GM21619 (cell line): ENCODE data around the gene MAP2K4.

Experiments
- ATAC-seq: cut with Tn5 transposase; IDR thresholded peaks from one replicate; pipeline ENCODE4 v1.9.1; 2021; ENCODE audit not compliant: unreplicated experiment

The MAP2K4 gene

DNA sequence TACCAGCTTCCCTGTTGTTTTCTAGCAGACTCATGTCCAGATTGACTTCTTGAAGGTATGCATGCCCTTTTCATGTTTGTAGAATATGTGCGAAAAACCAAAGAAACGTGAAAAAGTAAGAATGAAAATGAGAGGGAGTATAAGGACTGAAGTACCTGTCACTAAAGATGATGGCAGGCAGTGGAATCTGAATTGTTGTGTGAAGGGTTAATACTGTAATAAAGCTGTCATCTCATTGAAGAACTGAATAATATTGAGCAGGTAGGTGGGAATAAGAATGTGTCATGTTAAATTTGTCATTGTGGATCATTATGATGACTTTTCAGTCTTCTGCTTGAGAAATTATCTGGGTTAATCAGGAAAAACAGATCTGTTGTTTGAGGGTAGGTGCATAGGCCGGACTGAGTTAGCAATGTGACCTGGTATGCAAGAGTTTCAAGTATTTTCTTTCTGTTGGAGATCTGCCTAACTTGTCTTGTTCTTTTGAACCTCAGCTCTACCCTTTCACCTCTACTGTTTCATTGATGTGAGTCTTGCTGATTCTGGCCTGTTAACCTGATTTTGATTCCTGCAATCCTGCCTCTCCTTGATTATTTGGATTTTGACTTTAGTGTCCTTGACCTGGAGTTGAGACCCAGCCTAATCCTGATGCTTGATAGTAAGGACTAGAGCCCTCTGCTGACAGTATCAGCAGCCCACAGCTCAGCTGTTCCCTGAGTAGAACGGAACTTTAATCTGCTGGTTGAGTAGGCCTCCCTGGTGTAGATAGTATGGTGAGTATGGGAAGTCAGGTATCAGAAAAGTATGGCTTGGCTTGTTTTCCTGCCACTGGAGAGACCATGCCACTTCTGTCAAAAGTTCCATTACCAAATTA, 64.6 kb downstream of the MAP2K4 start:
- no peak for ATAC-seq

DNA sequence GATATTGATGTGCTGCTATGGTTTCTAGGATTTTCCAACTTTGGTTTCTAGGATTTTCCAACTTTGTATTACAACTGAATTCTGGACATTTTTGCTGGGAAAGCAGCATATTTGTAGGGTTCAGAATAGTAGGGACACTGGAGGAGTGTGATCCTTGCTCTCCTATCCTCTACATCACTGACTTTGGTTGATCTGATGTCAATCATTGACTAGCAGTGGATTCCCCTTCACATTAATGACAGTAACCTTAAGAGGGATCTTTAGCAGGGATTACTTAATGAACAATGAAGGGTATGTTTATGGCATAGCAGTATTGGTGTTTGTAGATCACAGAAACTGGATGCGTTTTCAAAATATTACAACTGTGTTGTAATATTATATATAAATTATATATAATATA, 67.4 kb downstream of the MAP2K4 start:
- no peak for ATAC-seq

- ATAC-seq, result no peak
Observed at GRCh38 chr17:12089809-12090384, 69.2 kb downstream of the MAP2K4 start.

DNA sequence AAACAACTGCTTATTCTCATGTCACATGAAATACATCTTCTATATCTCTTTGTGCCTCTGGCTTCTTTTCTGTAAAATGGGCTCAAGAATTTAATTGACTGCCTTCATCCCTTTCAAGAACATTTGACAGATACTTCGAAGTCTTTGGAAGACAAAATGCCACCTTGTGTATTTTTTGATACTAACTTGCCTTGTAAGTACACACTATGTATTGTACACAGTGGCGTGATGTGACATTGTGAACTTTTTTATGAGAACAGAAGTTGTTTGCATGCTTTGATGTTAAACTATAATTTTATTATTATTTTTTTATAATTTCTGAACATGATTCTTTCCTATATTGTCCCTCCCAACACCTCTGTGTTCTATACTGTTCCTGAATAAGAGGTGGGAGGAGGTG, 73.7 kb downstream of the MAP2K4 start:
- no peak for ATAC-seq

DNA sequence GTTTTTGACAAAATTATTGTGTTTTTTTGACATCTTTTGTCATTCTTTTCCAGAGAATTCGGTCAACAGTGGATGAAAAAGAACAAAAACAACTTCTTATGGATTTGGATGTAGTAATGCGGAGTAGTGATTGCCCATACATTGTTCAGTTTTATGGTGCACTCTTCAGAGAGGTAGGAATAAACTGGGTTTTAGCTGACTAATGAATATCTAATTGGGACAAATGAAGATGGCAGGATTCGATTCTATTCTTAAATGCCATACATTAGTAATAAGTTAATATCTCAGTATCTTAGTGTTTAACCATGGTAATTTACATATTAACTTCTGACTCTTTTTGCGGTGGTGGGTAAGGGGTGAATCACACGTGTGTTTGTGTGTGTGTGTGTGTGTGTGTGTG, 74.8 kb downstream of the MAP2K4 start:
- ATAC-seq, result no peak

GRCh38 chr17:12097326-12097725, 76.6 kb downstream of the MAP2K4 start:
- no peak for ATAC-seq

GRCh38 chr17:12098568-12098967, 77.9 kb downstream of the MAP2K4 start:
- ATAC-seq, result peak; percentile 97

- ATAC-seq, result no peak
Observed at GRCh38 chr17:12099412-12099811, 78.7 kb downstream of the MAP2K4 start.

DNA sequence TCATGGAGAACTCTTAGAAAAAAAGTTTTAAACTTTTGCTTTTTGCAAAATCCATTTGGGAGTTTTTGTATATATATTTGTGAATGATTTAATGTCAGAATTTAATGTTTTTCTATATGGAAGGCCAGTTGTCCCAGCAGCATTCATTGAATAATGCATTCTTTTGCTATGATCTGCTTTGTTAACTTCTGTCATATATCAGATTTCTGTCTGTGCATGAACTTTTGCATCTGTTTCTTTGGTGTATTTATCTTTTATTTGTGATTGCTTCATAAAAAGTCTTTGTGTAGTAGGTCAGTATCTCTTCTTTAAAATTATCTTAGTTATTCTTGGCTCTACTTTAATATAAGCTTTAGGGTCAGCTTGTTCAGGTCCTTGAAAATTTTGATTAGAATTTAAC, 84.2 kb downstream of the MAP2K4 start:
- no peak for ATAC-seq

DNA sequence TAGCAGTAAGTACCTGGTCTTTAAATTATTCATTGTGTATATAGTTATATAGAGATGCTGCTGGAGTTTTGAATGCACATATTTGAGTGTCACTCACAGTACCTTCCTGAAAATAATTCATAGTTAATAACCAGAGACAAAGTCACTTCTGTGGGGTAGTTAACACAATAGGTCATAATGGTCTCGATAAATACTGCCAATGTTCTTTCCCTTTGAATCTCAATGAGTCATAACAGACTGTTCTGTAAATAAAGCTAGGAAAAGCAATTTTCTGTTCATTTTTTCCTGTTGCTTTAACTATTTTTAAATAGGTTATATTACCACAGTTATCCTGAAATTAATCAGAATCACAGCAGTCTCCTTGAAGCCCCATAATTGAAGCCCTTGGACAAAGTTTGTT, 87.2 kb downstream of the MAP2K4 start:
- ATAC-seq, result no peak

DNA sequence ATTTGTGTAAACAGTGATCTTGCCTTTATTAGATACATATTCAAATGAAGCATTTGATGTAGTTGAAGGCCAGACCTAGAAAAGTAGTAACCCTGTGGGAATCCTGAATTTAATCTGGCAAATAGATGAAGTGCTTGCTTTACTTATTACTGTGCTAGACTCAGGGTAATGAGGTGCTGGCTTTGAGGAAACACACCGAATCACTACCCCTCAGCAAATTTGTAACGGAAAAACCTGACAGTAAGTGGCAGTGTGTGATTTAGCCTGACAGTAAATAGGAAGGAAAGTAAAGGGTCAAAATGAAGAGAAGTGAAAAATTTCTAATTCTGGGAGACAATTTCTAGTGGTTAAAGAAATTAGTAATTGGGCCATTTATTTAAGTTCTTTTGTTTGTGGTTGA, 90.2 kb downstream of the MAP2K4 start:
- ATAC-seq, result no peak

- no peak for ATAC-seq
Observed at GRCh38 chr17:12113156-12113555, 92.5 kb downstream of the MAP2K4 start.

DNA sequence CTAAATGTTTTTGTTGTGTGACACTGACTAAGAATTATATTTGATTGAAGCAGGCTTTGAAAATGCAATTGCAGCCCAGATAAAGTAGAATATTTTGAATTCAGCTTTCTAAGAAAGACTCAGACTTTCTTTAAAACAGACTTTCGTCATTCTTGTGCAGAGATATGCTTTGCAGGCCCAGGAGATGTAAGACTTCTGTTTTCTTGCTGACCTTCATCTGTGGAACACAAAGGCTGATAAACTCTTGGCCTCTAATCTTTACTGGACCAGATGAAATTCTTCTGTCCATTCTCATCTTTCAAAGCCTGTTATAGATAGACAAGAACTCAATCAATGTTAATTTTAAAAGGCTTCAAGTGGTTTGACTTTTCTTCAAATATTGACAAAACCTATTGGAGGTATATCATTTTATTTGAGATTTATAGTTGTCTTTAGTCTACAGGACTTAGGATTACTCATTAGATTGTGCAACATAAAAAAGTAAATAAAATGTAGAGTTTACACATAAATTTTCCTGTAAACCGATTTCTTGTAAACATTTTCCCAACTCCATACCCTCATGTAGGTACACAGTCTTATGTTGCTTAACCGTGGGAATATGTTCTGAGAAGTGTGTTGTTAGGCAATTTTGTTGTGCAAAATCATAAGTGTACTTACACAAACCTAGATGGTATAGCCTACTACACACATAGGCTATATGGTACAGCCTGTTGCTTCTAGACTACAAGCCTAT, 94.2 kb downstream of the MAP2K4 start:
- ATAC-seq, result no peak

DNA sequence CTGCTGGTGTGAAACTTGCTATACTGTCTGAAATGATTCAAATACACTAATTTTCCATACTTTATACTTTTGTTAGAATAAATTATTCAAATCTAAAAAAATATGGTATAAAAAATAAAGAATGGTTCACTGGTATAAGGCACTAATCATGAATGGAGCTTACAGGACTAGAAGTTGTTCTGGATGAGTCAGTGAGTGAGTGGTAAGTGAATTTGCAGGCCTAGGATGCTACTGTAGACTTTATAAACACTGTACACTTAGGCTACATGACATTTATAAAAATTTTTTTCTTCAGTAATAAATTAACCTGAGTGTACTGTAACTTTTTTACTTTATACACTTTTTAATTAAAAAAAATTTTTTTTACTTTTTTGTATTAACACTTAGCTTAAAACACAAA, 95.5 kb downstream of the MAP2K4 start:
- no peak for ATAC-seq

- no peak for ATAC-seq
Observed at GRCh38 chr17:12118617-12119016, 97.9 kb downstream of the MAP2K4 start.

- ATAC-seq, result no peak
Observed at GRCh38 chr17:12122075-12122474, 101.4 kb downstream of the MAP2K4 start.

DNA sequence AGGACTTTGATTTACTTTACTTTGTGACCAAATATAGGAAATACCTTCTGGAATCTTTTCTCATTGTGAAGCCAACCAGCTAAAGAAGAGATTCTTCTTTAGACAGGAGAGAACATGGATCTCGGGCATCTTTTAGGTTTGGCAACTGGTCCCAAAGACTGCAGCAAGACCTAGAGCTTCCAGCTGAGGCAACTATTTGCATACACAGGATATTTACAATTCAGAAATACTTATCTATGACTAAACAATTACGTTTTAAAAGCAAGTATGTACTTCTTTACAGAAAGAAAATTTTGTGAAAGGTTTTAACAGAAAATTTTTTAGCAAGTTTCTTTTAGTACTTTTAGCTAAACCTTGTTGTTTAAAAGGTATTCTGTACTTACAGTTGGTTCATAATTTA, 106.5 kb downstream of the MAP2K4 start:
- ATAC-seq, result no peak

- no peak for ATAC-seq
Observed at GRCh38 chr17:12127667-12128066, 107.0 kb downstream of the MAP2K4 start.

- ATAC-seq, result no peak
Observed at GRCh38 chr17:12128946-12129345, 108.3 kb downstream of the MAP2K4 start.

DNA sequence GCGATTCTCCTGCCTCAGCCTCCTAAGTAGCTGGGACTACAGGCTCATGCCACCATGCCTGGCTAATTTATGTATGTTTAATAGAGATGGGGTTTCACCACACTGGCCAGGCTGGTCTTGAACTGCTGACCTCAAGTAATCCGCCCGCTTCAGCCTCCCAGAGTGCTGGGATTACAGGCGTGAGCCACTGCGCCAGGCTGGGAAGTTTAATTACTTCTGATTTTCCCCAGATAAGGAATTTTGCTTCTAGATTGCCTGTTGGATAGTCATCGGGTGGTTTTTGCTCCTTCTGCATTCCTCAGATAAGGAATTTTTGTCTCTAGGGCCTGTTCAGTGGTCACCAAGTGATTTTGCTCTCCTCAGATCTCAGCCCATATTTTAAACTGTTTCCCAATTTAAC, 112.5 kb downstream of the MAP2K4 start:
- no peak for ATAC-seq

DNA sequence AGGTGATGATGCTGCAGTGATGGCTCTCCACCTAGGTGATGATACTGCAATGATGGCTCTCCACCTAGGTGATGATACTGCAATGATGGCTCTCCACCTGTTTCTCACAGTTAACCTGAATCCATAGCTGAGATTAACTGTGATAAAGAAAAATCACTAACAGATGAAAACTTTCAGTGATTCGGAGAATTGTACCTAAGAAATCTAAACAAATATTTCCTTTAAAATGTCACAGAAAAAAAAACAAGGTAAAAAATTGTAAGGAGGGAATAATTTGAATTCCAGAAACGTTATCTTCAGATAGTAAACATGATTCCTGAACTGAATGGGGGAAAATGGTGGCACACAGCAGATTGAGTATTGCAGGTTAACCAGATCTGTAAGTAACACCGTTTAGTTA, 113.4 kb downstream of the MAP2K4 start:
- ATAC-seq, result no peak

- ATAC-seq, result no peak
Observed at GRCh38 chr17:12134587-12134986, 113.9 kb downstream of the MAP2K4 start.
